Osteoblast (primary cell): ENCODE results near the gene WRNIP1. TPM values are rescaled to one million over a fixed set of nuclear protein-coding genes. Genes with fewer than 3 reads are reported as not detected.
A peak's percentile ranks its signal among the peaks of the same experiment; 100 is the strongest.

Experiments
- DNase-seq: peaks from one replicate; pipeline ENCODE4 v3.0.0; 2011; ENCODE audit warnings: low spot score, mixed read lengths; ENCODE audit not compliant: insufficient read length; ENCODE audit errors: missing footprints
- H2AFZ ChIP-seq: 2 replicates; pipeline ENCODE4 v1.6.0; 2011; ENCODE audit warnings: mild to moderate bottlenecking, low read length
- H3K27ac ChIP-seq: 2 replicates; pipeline ENCODE4 v1.5.1; 2011; ENCODE audit warnings: mild to moderate bottlenecking, low read depth, low read length, moderate library complexity
- H3K27me3 ChIP-seq: 2 replicates; pipeline ENCODE4 v1.6.0; 2012; ENCODE audit warnings: mild to moderate bottlenecking, control low read depth, inconsistent platforms, low read length, moderate library complexity; ENCODE audit not compliant: insufficient read depth
- H3K36me3 ChIP-seq: 2 replicates; pipeline ENCODE4 v1.5.1; 2011; ENCODE audit warnings: mild to moderate bottlenecking, low read length, control low read depth, moderate library complexity; ENCODE audit not compliant: insufficient read depth
- H3K4me1 ChIP-seq: 2 replicates; pipeline ENCODE4 v1.5.1; 2011; ENCODE audit warnings: mild to moderate bottlenecking, low read length, control low read depth, moderate library complexity; ENCODE audit not compliant: insufficient read depth
- H3K4me2 ChIP-seq: 2 replicates; pipeline ENCODE4 v1.6.0; 2011; ENCODE audit warnings: mild to moderate bottlenecking, low read length; ENCODE audit not compliant: insufficient read depth
- H3K4me3 ChIP-seq: fragments of 200-600 bp; sonication (generic); 3 replicates; pipeline ENCODE4 v1.5.1; 2012; ENCODE audit warnings: mild to moderate bottlenecking, low read length, inconsistent platforms; ENCODE audit not compliant: insufficient read depth
- H3K79me2 ChIP-seq: 2 replicates; pipeline ENCODE4 v1.6.0; 2012; ENCODE audit warnings: mild to moderate bottlenecking, low read length, control low read depth, inconsistent platforms; ENCODE audit not compliant: insufficient read depth
- H3K9me3 ChIP-seq: 2 replicates; pipeline ENCODE4 v1.5.1; 2011; ENCODE audit warnings: low read depth, low read length, control low read depth
- H4K20me1 ChIP-seq: 2 replicates; pipeline ENCODE4 v1.6.0; 2012; ENCODE audit warnings: mild to moderate bottlenecking, low read length, control low read depth; ENCODE audit not compliant: insufficient read depth
- total RNA-seq: library from RNA; depleted of rRNA; stranded (reverse); fragments of >200 nt; gene quantifications from 2 replicates; pipeline ENCODE4 v1.2.3, GENCODE V29; 2012
- TF ChIP-seq, protein P1 (sequence below): IDR thresholded peaks from 2 replicates; pipeline ENCODE4 v1.5.1; 2011; ENCODE audit warnings: mild to moderate bottlenecking, low read depth, low read length, moderate library complexity; ENCODE audit errors: extremely low read depth

WRNIP1 gene
- total RNA-seq, 1 donor = 25.3 TPM

DNA sequence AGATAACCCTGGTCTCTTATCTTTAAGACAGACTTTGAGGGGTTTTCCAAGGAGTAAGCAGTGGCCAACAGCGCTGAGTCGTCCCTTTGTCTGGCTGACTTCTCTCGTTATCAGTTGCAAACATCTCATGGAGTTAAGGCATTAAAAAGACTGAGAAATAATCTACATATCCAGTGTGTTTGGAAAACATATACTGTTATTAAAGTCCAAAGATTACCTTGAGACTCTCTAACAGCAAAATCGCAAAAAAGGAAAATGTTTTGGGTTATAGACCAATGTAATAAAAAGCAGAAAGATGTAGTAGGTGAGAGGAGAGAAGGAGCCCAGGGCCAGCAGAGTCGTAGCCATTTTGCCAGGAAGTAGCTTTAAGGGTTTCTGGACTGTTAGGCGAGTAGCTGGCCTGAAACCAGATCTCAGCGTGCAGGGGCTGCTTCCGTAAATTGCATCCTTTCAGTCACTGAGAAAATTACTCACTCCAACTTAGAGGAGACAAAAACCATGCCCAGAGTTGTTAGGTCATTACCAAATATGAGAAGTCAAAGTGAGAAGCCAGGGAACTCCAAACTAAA lies 39.1 kb upstream of the WRNIP1 start:
- peak overlapping the region; percentile 52 for H3K27ac ChIP-seq
- H3K9me3 ChIP-seq = no peaks in the 10 kb centered on the region
- TF ChIP-seq, protein P1, sequence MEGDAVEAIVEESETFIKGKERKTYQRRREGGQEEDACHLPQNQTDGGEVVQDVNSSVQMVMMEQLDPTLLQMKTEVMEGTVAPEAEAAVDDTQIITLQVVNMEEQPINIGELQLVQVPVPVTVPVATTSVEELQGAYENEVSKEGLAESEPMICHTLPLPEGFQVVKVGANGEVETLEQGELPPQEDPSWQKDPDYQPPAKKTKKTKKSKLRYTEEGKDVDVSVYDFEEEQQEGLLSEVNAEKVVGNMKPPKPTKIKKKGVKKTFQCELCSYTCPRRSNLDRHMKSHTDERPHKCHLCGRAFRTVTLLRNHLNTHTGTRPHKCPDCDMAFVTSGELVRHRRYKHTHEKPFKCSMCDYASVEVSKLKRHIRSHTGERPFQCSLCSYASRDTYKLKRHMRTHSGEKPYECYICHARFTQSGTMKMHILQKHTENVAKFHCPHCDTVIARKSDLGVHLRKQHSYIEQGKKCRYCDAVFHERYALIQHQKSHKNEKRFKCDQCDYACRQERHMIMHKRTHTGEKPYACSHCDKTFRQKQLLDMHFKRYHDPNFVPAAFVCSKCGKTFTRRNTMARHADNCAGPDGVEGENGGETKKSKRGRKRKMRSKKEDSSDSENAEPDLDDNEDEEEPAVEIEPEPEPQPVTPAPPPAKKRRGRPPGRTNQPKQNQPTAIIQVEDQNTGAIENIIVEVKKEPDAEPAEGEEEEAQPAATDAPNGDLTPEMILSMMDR = no peak
- peaks cover 3% of the 10 kb centered on the region for H3K27me3 ChIP-seq
- peak; percentile 84 for DNase-seq
- H2AFZ ChIP-seq = peak overlapping the region; percentile 79
- no peak overlapping the region for H3K4me3 ChIP-seq
- peak overlapping the region; percentile 37 for H3K4me2 ChIP-seq
- H4K20me1 ChIP-seq = no peaks in the 10 kb centered on the region
- no peaks in the 10 kb centered on the region for H3K36me3 ChIP-seq
- peaks cover 3% of the 10 kb centered on the region for H3K4me1 ChIP-seq
- H3K79me2 ChIP-seq = no peaks in the 10 kb centered on the region

DNA sequence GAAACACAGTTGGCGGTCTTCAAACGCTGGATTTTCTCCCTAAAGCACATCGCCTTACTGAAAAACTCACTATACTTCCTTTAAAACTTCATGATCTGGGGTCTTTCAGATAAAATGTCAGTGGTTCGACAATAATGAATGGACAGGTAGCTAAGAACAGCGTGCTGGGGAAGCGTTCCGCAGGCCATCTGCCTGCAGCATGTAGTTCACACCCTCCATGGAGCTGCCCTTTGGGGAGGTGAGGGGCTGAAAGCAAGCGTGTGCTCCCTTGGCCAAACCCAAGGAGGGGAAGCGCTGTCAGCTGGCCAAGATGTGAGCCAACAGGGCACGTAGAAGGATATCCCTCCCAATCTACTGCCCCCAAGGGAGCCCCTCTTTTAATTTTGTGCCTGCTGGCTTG lies 35.3 kb upstream of the WRNIP1 start:
- no peaks in the 10 kb centered on the region for H3K79me2 ChIP-seq
- H3K9me3 ChIP-seq = no peaks in the 10 kb centered on the region
- H3K36me3 ChIP-seq = no peaks in the 10 kb centered on the region
- peaks cover 6% of the 10 kb centered on the region for H3K4me1 ChIP-seq
- no peak overlapping the region for H3K27ac ChIP-seq
- TF ChIP-seq, protein P1 = no peak
- no peak overlapping the region for H3K4me3 ChIP-seq
- no peak overlapping the region for H2AFZ ChIP-seq
- H3K27me3 ChIP-seq = peaks cover 3% of the 10 kb centered on the region
- DNase-seq = no peak
- no peaks in the 10 kb centered on the region for H4K20me1 ChIP-seq
- no peak overlapping the region for H3K4me2 ChIP-seq

DNA sequence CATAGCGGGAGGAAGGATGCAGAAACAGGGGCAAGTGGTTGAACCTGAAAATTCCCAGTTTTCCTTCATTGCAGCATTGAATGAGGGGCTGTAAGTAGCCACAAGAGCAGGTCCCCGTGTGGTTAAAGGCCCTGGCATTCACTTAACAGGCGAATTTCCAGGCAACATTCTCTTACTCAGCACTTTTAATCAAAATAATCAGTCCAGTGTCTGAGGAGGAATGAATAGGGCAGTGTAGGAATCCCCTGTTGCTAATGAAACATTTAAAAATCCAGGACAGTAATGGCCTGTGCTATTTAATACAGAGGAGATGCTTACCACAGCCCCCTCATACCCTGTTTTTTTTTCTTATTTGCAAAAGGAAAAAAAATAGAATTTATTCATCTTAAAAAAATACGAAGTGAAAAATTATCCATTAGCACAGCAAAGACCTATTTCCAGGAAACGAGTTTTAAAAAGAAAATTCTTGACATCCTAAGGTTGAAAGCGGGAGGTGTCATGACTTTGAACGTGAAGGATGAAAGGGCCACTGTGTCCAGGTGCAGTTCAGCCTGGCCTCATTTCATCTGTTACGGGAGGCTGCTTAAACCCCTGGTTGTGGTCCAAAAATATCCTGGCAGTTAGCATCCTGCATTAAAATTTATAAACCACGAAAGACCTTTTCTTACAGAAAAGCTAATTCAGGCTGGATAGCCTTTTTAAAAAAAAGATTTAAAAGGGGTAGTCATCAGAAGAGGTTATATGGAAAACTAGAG lies 34.7 kb upstream of the WRNIP1 start:
- no peaks in the 10 kb centered on the region for H4K20me1 ChIP-seq
- no peak overlapping the region for H3K4me3 ChIP-seq
- peaks cover 3% of the 10 kb centered on the region for H3K27me3 ChIP-seq
- peaks cover 6% of the 10 kb centered on the region for H3K4me1 ChIP-seq
- no peaks in the 10 kb centered on the region for H3K79me2 ChIP-seq
- no peak overlapping the region for H3K4me2 ChIP-seq
- no peak overlapping the region for H3K27ac ChIP-seq
- H2AFZ ChIP-seq = no peak overlapping the region
- H3K36me3 ChIP-seq = no peaks in the 10 kb centered on the region
- DNase-seq = no peak
- H3K9me3 ChIP-seq = no peaks in the 10 kb centered on the region
- TF ChIP-seq, protein P1 = no peak

DNA sequence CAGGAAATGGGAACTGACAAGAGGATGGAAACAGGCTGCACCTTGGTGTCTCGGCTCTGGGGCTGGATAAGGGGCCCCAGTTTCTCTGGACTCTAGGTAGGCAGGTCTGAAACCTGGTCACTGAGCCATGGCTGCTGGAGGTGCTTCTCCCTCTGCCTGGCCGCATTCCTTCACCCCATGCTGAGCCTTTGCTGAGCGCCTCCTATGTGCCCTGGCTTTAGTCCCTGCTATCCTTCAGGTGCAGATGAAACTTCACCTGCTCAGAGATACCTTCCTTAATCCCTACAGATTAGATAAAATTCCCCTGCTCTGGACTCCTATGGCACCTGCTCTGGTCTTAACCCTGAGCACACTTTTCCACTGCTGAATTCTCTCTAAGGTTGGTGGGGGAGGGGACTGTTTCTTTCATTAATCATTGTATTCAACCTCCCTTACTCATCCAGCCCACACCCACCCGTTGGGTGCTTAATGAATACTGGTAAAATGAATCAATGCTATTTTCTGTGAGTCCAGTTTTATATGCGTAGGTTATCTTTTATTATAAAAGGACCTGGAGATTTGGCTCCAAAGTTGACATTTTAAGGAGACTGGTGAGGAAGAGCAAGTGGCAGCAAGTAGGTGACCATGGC lies 33.8 kb upstream of the WRNIP1 start:
- no peak overlapping the region for H2AFZ ChIP-seq
- H3K36me3 ChIP-seq = no peaks in the 10 kb centered on the region
- H3K27me3 ChIP-seq = peaks cover 3% of the 10 kb centered on the region
- H3K9me3 ChIP-seq = no peaks in the 10 kb centered on the region
- H3K4me1 ChIP-seq = peaks cover 3% of the 10 kb centered on the region
- no peak overlapping the region for H3K4me2 ChIP-seq
- no peaks in the 10 kb centered on the region for H4K20me1 ChIP-seq
- TF ChIP-seq, protein P1 = no peak
- H3K4me3 ChIP-seq = no peak overlapping the region
- H3K79me2 ChIP-seq = no peaks in the 10 kb centered on the region
- H3K27ac ChIP-seq = no peak overlapping the region
- DNase-seq = no peak
